Activated CD4-positive, alpha-beta memory T cell treated with anti-CD3 and anti-CD28 coated beads, Interleukin-2, amount 10 ng/mL, durations not matched to agents 7 days and 5 days (primary cell): ENCODE measurements around the gene PPP1R1A. TPM values are rescaled to one million over a fixed set of nuclear protein-coding genes. Genes with fewer than 3 reads are reported as not detected.
A peak's percentile ranks its signal among the peaks of the same experiment; 100 is the strongest.

ENCODE experiments used
- CTCF ChIA-PET: fragments of 350-600 bp; sonication (Branson Sonifier 250); formaldehyde crosslinking; loops from one replicate; lab custom pipeline; 2021; ENCODE audit warnings: antibody characterized with exemption, inconsistent platforms; lab: Charles Lee
- POLR2A ChIA-PET: fragments of 350-600 bp; sonication (Branson Sonifier 250); formaldehyde crosslinking; loops from one replicate; lab custom pipeline; 2021; ENCODE audit warnings: antibody characterized with exemption; lab: Charles Lee
- DNase-seq: peaks from one replicate; pipeline ENCODE4 v3.0.0-alpha.2; 2020
- H3K27ac Mint-ChIP-seq: one replicate; pipeline ENCODE4 v1.8.0; 2021; ENCODE audit warnings: mild to moderate bottlenecking, mixed read lengths
- H3K27me3 Mint-ChIP-seq: one replicate; pipeline ENCODE4 v1.8.0; 2021; ENCODE audit warnings: mixed read lengths
- H3K36me3 Mint-ChIP-seq: one replicate; pipeline ENCODE4 v1.8.0; 2021; ENCODE audit warnings: low read depth, mixed read lengths
- H3K4me1 Mint-ChIP-seq: one replicate; pipeline ENCODE4 v1.8.0; 2021; ENCODE audit warnings: mixed read lengths
- H3K4me3 Mint-ChIP-seq: one replicate; pipeline ENCODE4 v1.8.0; 2021; ENCODE audit warnings: mild to moderate bottlenecking, mixed read lengths
- H3K9me3 Mint-ChIP-seq: one replicate; pipeline ENCODE4 v1.8.0; 2021; ENCODE audit warnings: mixed read lengths
- total RNA-seq, 2 experiments: library from RNA; stranded (reverse); gene quantifications; one replicate each; pipeline ENCODE4 v1.2.3, GENCODE V29; 2021

The PPP1R1A gene
- total RNA-seq, 2 experiments from 2014 or later: not detected

- H3K27me3 Mint-ChIP-seq: peaks cover 20% of the 10 kb centered on the region
- POLR2A ChIA-PET: no interaction called here
- H3K36me3 Mint-ChIP-seq: no peaks in the 10 kb centered on the region
- peak; percentile 55 for DNase-seq
- no peak overlapping the region for H3K27ac Mint-ChIP-seq
- H3K4me1 Mint-ChIP-seq: no peaks in the 10 kb centered on the region
- CTCF ChIA-PET: interaction anchor here (0.9 to 4.5 kb wide), 8 partner anchors 9 to 62 kb away, joined by 3 to 21 read pairs (median 5); no protein-coding TSS in a partner anchor
- no peak overlapping the region for H3K4me3 Mint-ChIP-seq
- H3K9me3 Mint-ChIP-seq: no peaks in the 10 kb centered on the region
These were observed 8.1 kb upstream of the PPP1R1A start for GRCh38 chr12:54596526-54596946.

- no peak overlapping the region for H3K27ac Mint-ChIP-seq
- no peaks in the 10 kb centered on the region for H3K36me3 Mint-ChIP-seq
- peaks cover 30% of the 10 kb centered on the region for H3K27me3 Mint-ChIP-seq
- H3K4me1 Mint-ChIP-seq: no peaks in the 10 kb centered on the region
- POLR2A ChIA-PET: no interaction called here
- no peak overlapping the region for H3K4me3 Mint-ChIP-seq
- CTCF ChIA-PET: interaction anchor here (1.1 to 4.5 kb wide), 6 partner anchors 8 to 56 kb away, joined by 3 to 21 read pairs (median 5); no protein-coding TSS in a partner anchor
- no peak for DNase-seq
- no peaks in the 10 kb centered on the region for H3K9me3 Mint-ChIP-seq
These were observed 7.0 kb upstream of the PPP1R1A start for GRCh38 chr12:54595471-54595870.

DNA sequence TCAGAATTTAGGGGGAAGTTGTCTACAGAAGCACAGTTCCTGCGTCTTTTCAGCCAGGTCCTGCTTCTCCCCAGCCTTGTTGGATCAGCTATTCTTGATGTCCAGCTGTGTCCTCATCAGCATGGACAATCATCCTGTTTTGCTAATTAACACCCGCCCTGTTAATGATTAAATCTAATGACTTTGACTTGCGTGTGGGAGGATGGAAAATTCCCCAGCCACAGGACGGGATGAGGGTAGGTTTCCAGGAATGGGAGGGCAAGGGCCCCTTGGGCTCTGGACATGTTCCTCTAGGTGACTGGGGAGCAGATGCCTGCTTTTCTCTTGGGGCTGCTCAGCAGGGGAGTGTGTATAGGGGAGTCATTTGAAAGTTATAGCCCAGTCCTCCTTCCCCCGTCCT lies 5.3 kb upstream of the PPP1R1A start:
- no peak overlapping the region for H3K4me3 Mint-ChIP-seq
- peaks cover 35% of the 10 kb centered on the region for H3K27me3 Mint-ChIP-seq
- CTCF ChIA-PET: interaction anchor here (1.4 to 2.3 kb wide), 3 partner anchors 14 to 29 kb away, joined by 3 to 13 read pairs (median 5); no protein-coding TSS in a partner anchor
- H3K36me3 Mint-ChIP-seq: no peaks in the 10 kb centered on the region
- H3K9me3 Mint-ChIP-seq: no peaks in the 10 kb centered on the region
- POLR2A ChIA-PET: interaction anchor here (0.9 kb wide), 1 partner anchor 12 kb away, joined by 3 read pairs; no protein-coding TSS in a partner anchor
- H3K27ac Mint-ChIP-seq: no peak overlapping the region
- no peak for DNase-seq
- peaks cover 4% of the 10 kb centered on the region for H3K4me1 Mint-ChIP-seq

- DNase-seq: no peak
- Mint-ChIP-seq H3K36me3 (no peaks in the 10 kb centered on the region), H3K9me3 (no peaks in the 10 kb centered on the region), H3K27ac (no peak overlapping the region), H3K4me3 (no peak overlapping the region), H3K27me3 (peaks cover 35% of the 10 kb centered on the region), H3K4me1 (peaks cover 4% of the 10 kb centered on the region)
- POLR2A ChIA-PET: interaction anchor here (0.9 kb wide), 1 partner anchor 13 kb away, joined by 3 read pairs; no protein-coding TSS in a partner anchor
- CTCF ChIA-PET: interaction anchor here (1.0 to 2.3 kb wide), 4 partner anchors 12 to 29 kb away, joined by 3 to 13 read pairs (median 4); no protein-coding TSS in a partner anchor
These were observed 4.7 kb upstream of the PPP1R1A start for GRCh38 chr12:54593135-54593534.

DNA sequence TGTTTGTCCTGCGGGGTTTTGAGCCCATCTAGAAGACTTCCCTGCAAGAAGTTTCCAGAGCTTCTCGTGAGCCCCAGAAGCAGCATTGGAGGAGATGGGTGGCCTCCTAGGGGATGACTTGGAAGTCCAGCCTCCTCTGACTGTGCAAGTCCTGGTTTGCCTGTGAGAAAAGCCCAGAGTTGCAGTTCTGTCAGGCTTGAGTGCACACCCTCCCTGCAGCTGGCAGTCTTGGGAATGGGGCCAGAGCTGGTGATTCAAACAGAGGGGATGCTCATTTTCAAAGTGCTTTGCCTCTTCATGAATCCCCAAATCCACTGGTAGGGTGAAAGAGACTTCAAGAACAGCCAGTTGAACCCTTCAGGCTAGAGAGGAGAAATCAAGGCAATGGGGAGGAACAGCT lies 3.9 kb upstream of the PPP1R1A start:
- H3K27ac Mint-ChIP-seq: no peak overlapping the region
- POLR2A ChIA-PET: interaction anchor here (0.7 kb wide), 1 partner anchor 317 kb away, joined by 4 read pairs; no protein-coding TSS in a partner anchor
- H3K4me3 Mint-ChIP-seq: no peak overlapping the region
- peaks cover 4% of the 10 kb centered on the region for H3K4me1 Mint-ChIP-seq
- no peak for DNase-seq
- CTCF ChIA-PET: interaction anchor here (0.7 to 2.3 kb wide), 6 partner anchors 8 to 30 kb away, joined by 3 to 13 read pairs (median 4); no protein-coding TSS in a partner anchor
- no peaks in the 10 kb centered on the region for H3K36me3 Mint-ChIP-seq
- H3K27me3 Mint-ChIP-seq: peaks cover 43% of the 10 kb centered on the region
- no peaks in the 10 kb centered on the region for H3K9me3 Mint-ChIP-seq

DNA sequence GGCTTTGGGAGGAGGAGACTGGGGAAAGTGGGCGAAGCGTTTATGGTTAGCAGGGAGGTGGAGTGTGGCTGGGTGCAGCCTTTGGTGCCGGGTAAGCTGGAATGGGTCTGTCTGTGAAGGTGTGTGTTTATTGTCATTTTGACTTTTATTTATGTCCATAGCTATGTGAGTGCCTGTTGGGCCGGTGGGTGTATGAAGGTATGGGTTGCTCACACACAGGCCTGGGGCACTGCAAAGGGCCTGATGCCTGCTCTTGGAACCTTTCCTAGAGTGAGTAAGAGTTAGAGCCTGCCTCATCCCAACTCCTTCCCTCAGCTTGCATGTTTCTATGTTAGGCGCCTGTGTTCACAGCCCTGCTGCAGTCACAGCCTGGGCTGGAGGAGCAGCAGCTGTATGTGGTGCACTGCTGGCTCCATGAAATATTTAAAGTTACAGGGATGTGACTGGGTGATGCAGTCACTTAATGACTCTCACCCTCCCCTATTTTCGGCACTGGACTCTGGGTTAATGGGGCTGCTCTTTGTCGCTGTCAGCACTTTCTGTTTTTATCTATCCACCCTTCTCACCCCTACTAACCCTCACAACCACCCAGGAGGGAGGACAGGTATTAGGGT lies 2.6 kb upstream of the PPP1R1A start:
- Mint-ChIP-seq H3K4me1 (peaks cover 4% of the 10 kb centered on the region), H3K36me3 (no peaks in the 10 kb centered on the region), H3K4me3 (no peak overlapping the region), H3K27me3 (peaks cover 51% of the 10 kb centered on the region), H3K27ac (no peak overlapping the region), H3K9me3 (no peaks in the 10 kb centered on the region)
- ChIA-PET POLR2A (no interaction called here), CTCF (interaction anchor here (0.6 kb wide), 1 partner anchor 17 kb away, joined by 4 read pairs; no protein-coding TSS in a partner anchor)
- no peak for DNase-seq

DNA sequence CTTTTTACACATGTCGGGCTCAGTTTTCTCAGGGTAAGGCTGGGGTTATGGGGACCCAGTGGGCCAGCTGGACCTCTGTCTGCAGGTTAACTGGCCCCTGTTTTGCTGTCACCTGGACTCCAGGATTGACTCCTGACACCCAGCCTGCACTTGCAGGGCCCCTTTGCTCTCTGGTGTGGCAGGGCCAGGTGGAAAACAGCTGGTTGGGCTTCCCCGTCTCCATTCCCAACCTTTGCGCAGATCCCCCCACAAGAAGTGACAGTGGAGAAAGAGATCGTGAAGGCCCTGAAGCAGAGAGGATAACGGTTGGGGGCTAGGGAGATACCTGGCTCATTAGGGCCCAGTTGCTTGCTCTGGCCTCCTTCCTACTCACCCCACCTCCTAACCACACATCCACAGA lies 1.5 kb upstream of the PPP1R1A start:
- POLR2A ChIA-PET: no interaction called here
- CTCF ChIA-PET: interaction anchor here (0.6 to 0.7 kb wide), 2 partner anchors 10 to 15 kb away, joined by 3 to 4 read pairs; no protein-coding TSS in a partner anchor

DNA sequence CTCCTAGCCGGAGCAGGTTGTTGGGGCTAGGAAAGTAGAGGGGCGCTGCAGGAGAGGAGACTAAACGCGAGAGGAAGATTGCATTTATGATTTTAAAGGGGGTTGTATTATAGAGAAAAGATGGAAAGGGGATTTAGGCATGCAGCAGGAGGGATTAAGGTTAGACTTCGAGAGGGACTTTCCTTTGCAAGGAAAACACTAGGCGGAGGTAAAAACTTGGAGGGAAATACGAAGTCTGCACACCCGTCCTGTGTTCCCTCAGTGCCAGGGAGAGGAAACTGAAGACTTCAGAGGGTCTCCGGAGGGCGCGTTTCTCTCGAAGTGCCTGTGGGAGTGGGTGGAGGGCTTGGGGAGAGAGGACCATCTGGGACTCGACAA lies 420 bp upstream of the PPP1R1A start:
- Mint-ChIP-seq H3K9me3 (no peaks in the 10 kb centered on the region), H3K36me3 (no peaks in the 10 kb centered on the region), H3K4me1 (peaks cover 4% of the 10 kb centered on the region), H3K27ac (no peak overlapping the region), H3K27me3 (peaks cover 73% of the 10 kb centered on the region), H3K4me3 (peak overlapping the region; percentile 10)
- DNase-seq: no peak
- ChIA-PET POLR2A (no interaction called here), CTCF (interaction anchor here (1.0 kb wide), 1 partner anchor 9 kb away, joined by 4 read pairs; no protein-coding TSS in a partner anchor)

More for the DNA sequence above, 1.5 kb upstream of the PPP1R1A start:
- Mint-ChIP-seq H3K36me3 (no peaks in the 10 kb centered on the region), H3K9me3 (no peaks in the 10 kb centered on the region), H3K4me3 (no peak overlapping the region), H3K27me3 (peaks cover 62% of the 10 kb centered on the region), H3K27ac (no peak overlapping the region), H3K4me1 (peaks cover 4% of the 10 kb centered on the region)
- DNase-seq: no peak

DNA sequence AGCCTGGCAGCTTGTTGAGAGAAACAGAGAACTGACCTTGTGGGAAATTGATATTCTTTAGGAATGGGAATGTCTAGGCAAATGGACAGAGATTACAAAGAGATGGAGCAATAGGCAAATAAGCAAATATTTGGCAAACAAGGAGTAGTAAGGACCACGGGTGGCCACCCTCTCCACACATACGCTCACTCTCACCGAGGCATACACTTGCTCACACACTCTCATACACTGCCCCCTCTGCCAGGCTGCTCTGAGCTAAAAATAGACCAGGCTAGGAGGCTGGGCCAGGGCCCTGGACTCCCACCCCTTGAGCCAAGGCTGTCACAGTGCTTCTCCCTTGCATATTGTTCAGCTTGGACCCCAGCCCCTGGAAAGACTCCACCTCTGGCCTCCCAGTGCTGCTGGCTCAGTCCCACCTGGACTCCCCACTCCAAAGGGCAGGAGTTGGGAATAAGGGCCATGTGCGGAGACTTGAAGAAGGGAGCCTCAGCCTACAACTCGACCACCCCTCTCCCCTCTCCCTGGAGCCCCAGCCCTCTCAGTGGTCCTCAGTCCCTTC lies 1.1 kb downstream of the PPP1R1A start:
- CTCF ChIA-PET: interaction anchor here (1.0 kb wide), 1 partner anchor 9 kb away, joined by 6 read pairs; no protein-coding TSS in a partner anchor
- Mint-ChIP-seq H3K27me3 (peaks cover 76% of the 10 kb centered on the region), H3K4me3 (no peak overlapping the region), H3K9me3 (no peaks in the 10 kb centered on the region), H3K27ac (no peak overlapping the region), H3K4me1 (peaks cover 4% of the 10 kb centered on the region), H3K36me3 (no peaks in the 10 kb centered on the region)
- no peak for DNase-seq
- POLR2A ChIA-PET: interaction anchor here (0.8 to 0.9 kb wide), 2 partner anchors 37 to 39 kb away, joined by 3 read pairs; no protein-coding TSS in a partner anchor

- Mint-ChIP-seq H3K27ac (no peak overlapping the region), H3K9me3 (no peaks in the 10 kb centered on the region), H3K4me3 (no peak overlapping the region), H3K27me3 (peaks cover 73% of the 10 kb centered on the region), H3K36me3 (no peaks in the 10 kb centered on the region), H3K4me1 (peaks cover 4% of the 10 kb centered on the region)
- CTCF ChIA-PET: interaction anchor here (1.2 kb wide), 1 partner anchor 10 kb away, joined by 4 read pairs; no protein-coding TSS in a partner anchor
- no peak for DNase-seq
- POLR2A ChIA-PET: interaction anchor here (0.7 to 0.9 kb wide), 2 partner anchors 29 to 36 kb away, joined by 3 read pairs; no protein-coding TSS in a partner anchor
These were observed 1.8 kb downstream of the PPP1R1A start for GRCh38 chr12:54586620-54587019.

- POLR2A ChIA-PET: no interaction called here
- Mint-ChIP-seq H3K27me3 (peaks cover 60% of the 10 kb centered on the region), H3K9me3 (no peaks in the 10 kb centered on the region), H3K27ac (no peak overlapping the region), H3K4me3 (no peak overlapping the region), H3K4me1 (peaks cover 4% of the 10 kb centered on the region), H3K36me3 (no peaks in the 10 kb centered on the region)
- CTCF ChIA-PET: interaction anchor here (1.4 kb wide), 1 partner anchor 7 kb away, joined by 3 read pairs; no protein-coding TSS in a partner anchor
- DNase-seq: no peak
These were observed 3.2 kb downstream of the PPP1R1A start for GRCh38 chr12:54585243-54585642.

DNA sequence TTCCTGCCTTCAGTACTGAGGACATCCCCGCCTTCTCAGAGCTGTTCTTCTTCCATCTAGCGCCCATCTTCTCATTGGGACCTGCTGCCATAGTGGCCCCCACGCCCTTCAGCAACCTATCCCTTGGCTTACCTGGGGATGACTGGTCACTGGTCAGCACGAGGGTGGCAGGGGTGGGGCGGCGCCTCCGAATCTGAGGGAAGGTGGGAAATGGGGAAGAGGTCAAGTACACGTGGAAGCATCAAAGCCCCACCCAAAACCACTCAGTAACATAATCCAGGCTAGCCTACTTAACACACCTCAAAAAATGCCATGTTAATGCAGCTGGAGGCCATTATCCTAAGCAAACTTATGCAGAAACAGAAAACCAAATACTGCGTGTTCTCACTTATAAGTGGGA lies 4.3 kb downstream of the PPP1R1A start:
- Mint-ChIP-seq H3K27ac (no peak overlapping the region), H3K27me3 (peaks cover 48% of the 10 kb centered on the region), H3K9me3 (no peaks in the 10 kb centered on the region), H3K36me3 (no peaks in the 10 kb centered on the region), H3K4me1 (peaks cover 3% of the 10 kb centered on the region), H3K4me3 (no peak overlapping the region)
- ChIA-PET CTCF (interaction anchor here (0.8 to 1.4 kb wide), 3 partner anchors 8 to 14 kb away, joined by 3 to 4 read pairs (median 3); no protein-coding TSS in a partner anchor), POLR2A (no interaction called here)
- no peak for DNase-seq

- Mint-ChIP-seq H3K9me3 (no peaks in the 10 kb centered on the region), H3K4me1 (peaks cover under 1% of the 10 kb centered on the region), H3K27me3 (peaks cover 44% of the 10 kb centered on the region), H3K27ac (no peak overlapping the region), H3K4me3 (no peak overlapping the region), H3K36me3 (no peaks in the 10 kb centered on the region)
- CTCF ChIA-PET: interaction anchor here (0.8 to 1.4 kb wide), 3 partner anchors 9 to 15 kb away, joined by 3 to 4 read pairs (median 3); no protein-coding TSS in a partner anchor
- DNase-seq: no peak
- POLR2A ChIA-PET: no interaction called here
These were observed 4.7 kb downstream of the PPP1R1A start for GRCh38 chr12:54583726-54584125.
